K562 (cell line): ENCODE data around the gene AFF2.

Experiments used
- KAT2B ChIP-seq: IDR thresholded peaks from one replicate; pipeline ENCODE4 v1.6.1; 2012; ENCODE audit warnings: low read depth, mild to moderate bottlenecking, control low read depth, inconsistent platforms, low read length, moderate library complexity
- LEF1 ChIP-seq: fragments of 450-650 bp; IDR thresholded peaks from 2 replicates; pipeline ENCODE4 v1.6.1; 2016; ENCODE audit warnings: mild to moderate bottlenecking
- NCOA2 ChIP-seq, 2 experiments: fragments of 450-650 bp; IDR thresholded peaks; 2 replicates each; pipeline ENCODE4 v1.6.1; 2018; ENCODE audit warnings: mild to moderate bottlenecking in 2 of 2, moderate library complexity in 1 of 2; ENCODE audit not compliant: partially characterized antibody in 2 of 2
- NFYB ChIP-seq: IDR thresholded peaks from 2 replicates; pipeline ENCODE4 v1.6.1; 2011; ENCODE audit warnings: mild to moderate bottlenecking, moderate library complexity; ENCODE audit not compliant: insufficient read length; ENCODE audit errors: extremely low read depth
- POLR2A ChIP-seq: fragments of 450-650 bp; conservative IDR thresholded peaks from 2 replicates; pipeline ENCODE4 v1.6.1; 2016
- RFX5 ChIP-seq: IDR thresholded peaks from 2 replicates; pipeline ENCODE4 v1.6.1; 2011; ENCODE audit warnings: low read depth, mild to moderate bottlenecking, improper control_type of control experiment, low read length
- SAFB2 ChIP-seq: fragments of 200-400 bp; formaldehyde crosslinking; IDR thresholded peaks from 2 replicates; pipeline ENCODE4 v1.6.1; 2018; ENCODE audit warnings: borderline replicate concordance, low read length, low read depth, moderate library complexity; ENCODE audit not compliant: severe bottlenecking
- ZNF175 ChIP-seq: fragments of 200-800 bp; sonication (Bioruptor generic); IDR thresholded peaks from 2 replicates; pipeline ENCODE4 v1.6.1; 2016; ENCODE audit warnings: low read depth, mild to moderate bottlenecking, missing genetic modification characterization, missing compliant biosample characterization
- TF ChIP-seq, protein P1 (sequence below): fragments of 450-650 bp; IDR thresholded peaks from 2 replicates; pipeline ENCODE4 v1.7.1; 2018; ENCODE audit warnings: mild to moderate bottlenecking, low read depth; ENCODE audit not compliant: partially characterized antibody
- TF ChIP-seq, protein P2 (sequence below), 3 experiments: IDR thresholded peaks in 2 of 3; conservative IDR thresholded peaks in 1 of 3; 2 replicates each; pipeline ENCODE4 v1.5.1; 2011 to 2012; ENCODE audit warnings: low read length in 3 of 3, mild to moderate bottlenecking in 3 of 3, control low read depth in 2 of 3, improper control_type of control experiment in 1 of 3, inconsistent platforms in 1 of 3, low read depth in 1 of 3, mixed read lengths in 1 of 3, moderate library complexity in 1 of 3; ENCODE audit not compliant: insufficient read depth in 2 of 3
- TF ChIP-seq, protein P3 (sequence below): fragments of 450-650 bp; formaldehyde crosslinking; IDR thresholded peaks from 2 replicates; pipeline ENCODE4 v1.4.0; 2020; ENCODE audit warnings: mild to moderate bottlenecking, moderate library complexity

DNA sequence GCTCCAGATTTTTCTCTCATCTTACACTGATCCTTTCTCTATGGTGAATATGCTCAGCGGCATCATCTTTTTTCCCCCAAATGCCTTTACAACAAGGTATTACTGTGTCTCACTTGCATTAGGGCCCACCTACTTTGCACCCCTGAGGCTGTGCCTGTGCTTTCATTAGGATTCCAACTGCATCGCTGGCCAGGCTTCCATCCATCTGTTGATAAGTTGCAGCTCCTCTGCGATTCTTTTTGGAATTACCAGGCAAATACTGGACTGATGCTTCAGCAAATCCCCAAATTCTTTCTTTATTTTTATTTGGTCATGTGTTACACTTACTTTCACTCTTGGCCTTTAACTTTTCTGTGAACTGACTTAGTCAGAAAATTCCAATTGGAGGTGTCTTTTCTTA, 77.3 kb downstream of the AFF2 start:
- TF ChIP-seq, protein P1, sequence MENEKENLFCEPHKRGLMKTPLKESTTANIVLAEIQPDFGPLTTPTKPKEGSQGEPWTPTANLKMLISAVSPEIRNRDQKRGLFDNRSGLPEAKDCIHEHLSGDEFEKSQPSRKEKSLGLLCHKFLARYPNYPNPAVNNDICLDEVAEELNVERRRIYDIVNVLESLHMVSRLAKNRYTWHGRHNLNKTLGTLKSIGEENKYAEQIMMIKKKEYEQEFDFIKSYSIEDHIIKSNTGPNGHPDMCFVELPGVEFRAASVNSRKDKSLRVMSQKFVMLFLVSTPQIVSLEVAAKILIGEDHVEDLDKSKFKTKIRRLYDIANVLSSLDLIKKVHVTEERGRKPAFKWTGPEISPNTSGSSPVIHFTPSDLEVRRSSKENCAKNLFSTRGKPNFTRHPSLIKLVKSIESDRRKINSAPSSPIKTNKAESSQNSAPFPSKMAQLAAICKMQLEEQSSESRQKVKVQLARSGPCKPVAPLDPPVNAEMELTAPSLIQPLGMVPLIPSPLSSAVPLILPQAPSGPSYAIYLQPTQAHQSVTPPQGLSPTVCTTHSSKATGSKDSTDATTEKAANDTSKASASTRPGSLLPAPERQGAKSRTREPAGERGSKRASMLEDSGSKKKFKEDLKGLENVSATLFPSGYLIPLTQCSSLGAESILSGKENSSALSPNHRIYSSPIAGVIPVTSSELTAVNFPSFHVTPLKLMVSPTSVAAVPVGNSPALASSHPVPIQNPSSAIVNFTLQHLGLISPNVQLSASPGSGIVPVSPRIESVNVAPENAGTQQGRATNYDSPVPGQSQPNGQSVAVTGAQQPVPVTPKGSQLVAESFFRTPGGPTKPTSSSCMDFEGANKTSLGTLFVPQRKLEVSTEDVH, result no peak
- TF ChIP-seq, protein P2, sequence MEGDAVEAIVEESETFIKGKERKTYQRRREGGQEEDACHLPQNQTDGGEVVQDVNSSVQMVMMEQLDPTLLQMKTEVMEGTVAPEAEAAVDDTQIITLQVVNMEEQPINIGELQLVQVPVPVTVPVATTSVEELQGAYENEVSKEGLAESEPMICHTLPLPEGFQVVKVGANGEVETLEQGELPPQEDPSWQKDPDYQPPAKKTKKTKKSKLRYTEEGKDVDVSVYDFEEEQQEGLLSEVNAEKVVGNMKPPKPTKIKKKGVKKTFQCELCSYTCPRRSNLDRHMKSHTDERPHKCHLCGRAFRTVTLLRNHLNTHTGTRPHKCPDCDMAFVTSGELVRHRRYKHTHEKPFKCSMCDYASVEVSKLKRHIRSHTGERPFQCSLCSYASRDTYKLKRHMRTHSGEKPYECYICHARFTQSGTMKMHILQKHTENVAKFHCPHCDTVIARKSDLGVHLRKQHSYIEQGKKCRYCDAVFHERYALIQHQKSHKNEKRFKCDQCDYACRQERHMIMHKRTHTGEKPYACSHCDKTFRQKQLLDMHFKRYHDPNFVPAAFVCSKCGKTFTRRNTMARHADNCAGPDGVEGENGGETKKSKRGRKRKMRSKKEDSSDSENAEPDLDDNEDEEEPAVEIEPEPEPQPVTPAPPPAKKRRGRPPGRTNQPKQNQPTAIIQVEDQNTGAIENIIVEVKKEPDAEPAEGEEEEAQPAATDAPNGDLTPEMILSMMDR (IDR thresholded peaks at IDR 0.05 in 2 of 3, conservative IDR thresholded peaks at IDR 0.05 in 1 of 3; ENCODE audit: insufficient read depth in 2 of 3, low read depth in 1 of 3, low read length in 3 of 3), result no peak
- TF ChIP-seq SAFB2 (no peak), ZNF175 (CRISPR knock-in tag) (no peak), NCOA2 (IDR thresholded peaks at IDR 0.05; ENCODE audit: partially characterized antibody in 2 of 2) (no peak), RFX5 (no peak), LEF1 (no peak), POLR2A (no peak), KAT2B (no peak), NFYB (no peak)
- TF ChIP-seq, protein P3, sequence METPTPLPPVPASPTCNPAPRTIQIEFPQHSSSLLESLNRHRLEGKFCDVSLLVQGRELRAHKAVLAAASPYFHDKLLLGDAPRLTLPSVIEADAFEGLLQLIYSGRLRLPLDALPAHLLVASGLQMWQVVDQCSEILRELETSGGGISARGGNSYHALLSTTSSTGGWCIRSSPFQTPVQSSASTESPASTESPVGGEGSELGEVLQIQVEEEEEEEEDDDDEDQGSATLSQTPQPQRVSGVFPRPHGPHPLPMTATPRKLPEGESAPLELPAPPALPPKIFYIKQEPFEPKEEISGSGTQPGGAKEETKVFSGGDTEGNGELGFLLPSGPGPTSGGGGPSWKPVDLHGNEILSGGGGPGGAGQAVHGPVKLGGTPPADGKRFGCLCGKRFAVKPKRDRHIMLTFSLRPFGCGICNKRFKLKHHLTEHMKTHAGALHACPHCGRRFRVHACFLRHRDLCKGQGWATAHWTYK (CRISPR knock-in tag), result no peak
